ENCODE measurements around the gene LYVE1. TPM values are rescaled to one million over a fixed set of nuclear protein-coding genes. Genes with fewer than 3 reads are reported as not detected.

Gene LYVE1
- polyA plus RNA-seq, 5 donors, result 134 to 241 (median 194) TPM

- DNase-seq, result no peak
Measured at GRCh38 chr11:10528121-10528520, 40.3 kb downstream of the LYVE1 start.

- DNase-seq, result no peak
Measured at GRCh38 chr11:10526974-10527918, 41.2 kb downstream of the LYVE1 start.

- no peak for DNase-seq
Measured at GRCh38 chr11:10524471-10524870, 44.0 kb downstream of the LYVE1 start.

- DNase-seq, result no peak
Measured at GRCh38 chr11:10522921-10523320, 45.5 kb downstream of the LYVE1 start.

- no peak for DNase-seq
Measured at GRCh38 chr11:10522276-10522675, 46.2 kb downstream of the LYVE1 start.

GRCh38 chr11:10520562-10520961, 47.9 kb downstream of the LYVE1 start:
- no peak for DNase-seq

- no peak for DNase-seq
Measured at GRCh38 chr11:10519630-10520029, 48.8 kb downstream of the LYVE1 start.

GRCh38 chr11:10518891-10519290, 49.6 kb downstream of the LYVE1 start:
- DNase-seq, result no peak

GRCh38 chr11:10518123-10518522, 50.3 kb downstream of the LYVE1 start:
- DNase-seq, result no peak

- DNase-seq, result no peak
Measured at GRCh38 chr11:10515418-10515817, 53.0 kb downstream of the LYVE1 start.

GRCh38 chr11:10514709-10515108, 53.8 kb downstream of the LYVE1 start:
- no peak for DNase-seq

- DNase-seq, result no peak
Measured at GRCh38 chr11:10514202-10514601, 54.3 kb downstream of the LYVE1 start.

- no peak for DNase-seq
Measured at GRCh38 chr11:10511181-10511621, 57.3 kb downstream of the LYVE1 start.

Other genes with a start within 250 kb of the LYVE1 start
- 10 to 100 TPM in 1 of 5 donors, 1 to 10 TPM in 4; 6.1 to 10.4 (median 7.4) TPM for gene AMPD3, start 113.4 kb downstream of the LYVE1 start, polyA plus RNA-seq (ENCODE audit: insufficient read depth in 1 of 5, insufficient read length in 5 of 5, low replicate concordance in 1 of 5)
- 10 to 100 TPM; 28.8 to 45.0 (median 37.3) TPM for gene RNF141, start 27.5 kb downstream of the LYVE1 start, polyA plus RNA-seq (ENCODE audit: insufficient read depth in 1 of 5, insufficient read length in 5 of 5, low replicate concordance in 1 of 5)
- gene IRAG1, start 125.1 kb upstream of the LYVE1 start, polyA plus RNA-seq (ENCODE audit: insufficient read depth in 1 of 5, insufficient read length in 5 of 5, low replicate concordance in 1 of 5), result 10 to 100 TPM in 4 of 5 donors, 1 to 10 TPM in 1; 9.7 to 21.0 (median 13.3) TPM
- gene CTR9, start 182.6 kb upstream of the LYVE1 start, polyA plus RNA-seq (ENCODE audit: insufficient read depth in 1 of 5, insufficient read length in 5 of 5, low replicate concordance in 1 of 5), result 10 to 100 TPM; 47.4 to 63.7 (median 61.7) TPM
- gene EIF4G2, start 240.3 kb upstream of the LYVE1 start, polyA plus RNA-seq (ENCODE audit: insufficient read depth in 1 of 5, insufficient read length in 5 of 5, low replicate concordance in 1 of 5), result 1,000 to 10,000 TPM in 1 of 5 donors, 100 to 1,000 TPM in 4; 768 to 1,029 (median 975) TPM

All from right lung (tissue), 5 donors.